Endothelial cell of umbilical vein (primary cell): ENCODE measurements around the gene NUP160. TPM values are rescaled to one million over a fixed set of nuclear protein-coding genes. Genes with fewer than 3 reads are reported as not detected.
"Not testable (repeated sequence)": the region's sequence is repeated elsewhere in the genome, so short reads cannot be mapped to it uniquely, and the experiment has no call there.

ENCODE experiments used
- BruUV-seq: library from RNA; stranded (reverse); fragments of 400-500 nt; replicated peaks from 2 replicates; lab custom pipeline; 2021; lab: Mats Ljungman, UMichigan
- CTCF ChIA-PET: fragments of 300-600, 350-600 bp; sonication (Branson Sonifier 250); formaldehyde crosslinking; loops from one replicate; lab custom pipeline; 2021; ENCODE audit warnings: antibody characterized with exemption, inconsistent platforms; lab: Charles Lee
- POLR2A ChIA-PET: fragments of 300-600, 350-600 bp; sonication (Branson Sonifier 250); formaldehyde crosslinking; loops from one replicate; lab custom pipeline; 2021; ENCODE audit warnings: antibody characterized with exemption, inconsistent platforms; lab: Charles Lee
- DNase-seq: peaks from one replicate; pipeline ENCODE4 v3.0.0-alpha.2; 2011; ENCODE audit warnings: low read depth, low spot score
- FAIRE-seq: peaks from 2 replicates; lab custom pipeline; 2011; peaks lifted over from hg19 to GRCh38; lab: Jason Lieb, UNC
- H2AFZ ChIP-seq: 2 replicates; pipeline ENCODE4 v1.6.0; 2012; ENCODE audit warnings: low read depth, low read length, control low read depth, inconsistent platforms
- H3K27ac ChIP-seq: 2 replicates; pipeline ENCODE4 v1.5.1; 2011; ENCODE audit warnings: low read depth, mild to moderate bottlenecking, control low read depth, low read length, moderate library complexity; ENCODE audit not compliant: insufficient read depth
- H3K27me3 ChIP-seq, 2 experiments: 2 replicates each; pipeline versions ENCODE4 v1.6.0 to v1.6.1; 2011; ENCODE audit warnings: low read length in 2 of 2, mixed read lengths in 1 of 2; ENCODE audit not compliant: control insufficient read depth in 2 of 2, insufficient read depth in 2 of 2
- H3K36me3 ChIP-seq, 2 experiments: 2 replicates in 1 of 2; 3 replicates in 1 of 2; pipeline ENCODE4 v1.5.1; 2011; ENCODE audit warnings: low read length in 2 of 2, mild to moderate bottlenecking in 1 of 2, moderate library complexity in 1 of 2; ENCODE audit not compliant: control insufficient read depth in 2 of 2, insufficient read depth in 2 of 2; ENCODE audit errors: extremely low read depth in 1 of 2
- H3K4me1 ChIP-seq: 3 replicates; pipeline ENCODE4 v1.5.1; 2011; ENCODE audit warnings: mild to moderate bottlenecking, low read length; ENCODE audit not compliant: control insufficient read depth, insufficient read depth; ENCODE audit errors: extremely low read depth
- H3K4me2 ChIP-seq: 2 replicates; pipeline ENCODE4 v1.6.1; 2011; ENCODE audit warnings: low read length, control low read depth, mixed read lengths; ENCODE audit not compliant: insufficient read depth
- H3K4me3 ChIP-seq, 3 experiments: fragments of 200-600 bp in 1 of 3; sonication (generic), shearing (Covaris generic) in 1 of 3; replicated peaks in 1 of 3; 2 replicates each; pipeline ENCODE4 v1.5.1; 2011 to 2016; ENCODE audit warnings: control low read depth in 3 of 3, low read length in 3 of 3, mild to moderate bottlenecking in 2 of 3, inconsistent platforms in 1 of 3, low read depth in 1 of 3, moderate library complexity in 1 of 3; ENCODE audit not compliant: insufficient read depth in 1 of 3
- H3K79me2 ChIP-seq: 2 replicates; pipeline ENCODE4 v1.6.0; 2012; ENCODE audit warnings: low read length, inconsistent platforms; ENCODE audit not compliant: control insufficient read depth, insufficient read depth
- H3K9ac ChIP-seq: replicated peaks from 2 replicates; pipeline ENCODE3; 2011; ENCODE audit warnings: low read length, control low read depth; ENCODE audit not compliant: insufficient read depth; ENCODE audit errors: extremely low read depth
- H3K9me1 ChIP-seq: replicated peaks from 3 replicates; pipeline ENCODE4 v1.6.0; 2011; ENCODE audit warnings: mild to moderate bottlenecking, low read length; ENCODE audit not compliant: control insufficient read depth, insufficient read depth; ENCODE audit errors: extremely low read depth
- H3K9me3 ChIP-seq: replicated peaks from 2 replicates; pipeline ENCODE4 v1.5.1; 2012; ENCODE audit warnings: low read length, inconsistent platforms; ENCODE audit not compliant: control insufficient read depth, insufficient read depth
- H4K20me1 ChIP-seq: replicated peaks from 2 replicates; pipeline ENCODE3; 2011; ENCODE audit warnings: mild to moderate bottlenecking, low read length; ENCODE audit not compliant: control insufficient read depth, insufficient read depth; ENCODE audit errors: extremely low read depth
- EZH2 ChIP-seq: IDR thresholded peaks from 2 replicates; pipeline ENCODE4 v1.6.1; 2012; ENCODE audit warnings: borderline replicate concordance, low read depth, mild to moderate bottlenecking, moderate library complexity, low read length, inconsistent platforms; ENCODE audit not compliant: severe bottlenecking
- FOS ChIP-seq: IDR thresholded peaks from 2 replicates; pipeline ENCODE4 v1.6.1; 2011; ENCODE audit warnings: mild to moderate bottlenecking, low read length, moderate library complexity, borderline replicate concordance; ENCODE audit not compliant: insufficient read depth
- GATA2 ChIP-seq: IDR thresholded peaks from 2 replicates; pipeline ENCODE4 v1.7.0; 2011; ENCODE audit warnings: low read depth, mild to moderate bottlenecking, moderate library complexity, mixed read lengths, low read length; ENCODE audit not compliant: insufficient read length, insufficient read depth
- MAX ChIP-seq: IDR thresholded peaks from 2 replicates; pipeline ENCODE4 v1.6.1; 2011; ENCODE audit not compliant: insufficient read depth, insufficient read length
- MYC ChIP-seq: IDR thresholded peaks from one replicate; pipeline ENCODE4 v1.6.1; 2011; ENCODE audit warnings: mild to moderate bottlenecking, low read depth, low read length
- POLR2A ChIP-seq: IDR thresholded peaks from 2 replicates; pipeline ENCODE4 v1.6.1; 2012; ENCODE audit warnings: low read depth, mild to moderate bottlenecking, control low read depth, low read length
- POLR2AphosphoS5 ChIP-seq: IDR thresholded peaks from 2 replicates; pipeline ENCODE4 v1.6.1; 2012; ENCODE audit warnings: low read depth, mild to moderate bottlenecking, control low read depth, low read length, moderate library complexity; ENCODE audit not compliant: insufficient read depth
- dilution Hi-C: fragments of 300-500 bp; cut with MboI; formaldehyde crosslinking; loops from one replicate; pipeline ENCODE4 v1.15.0; 2019; ENCODE audit warnings: low sequenced_read_pairs; ENCODE audit not compliant: extremely low pct_ligation_motif_present
- intact Hi-C: fragments of 100-400 bp; cut with micrococcal nuclease; formaldehyde crosslinking; loops from one replicate; pipeline ENCODE4 v1.10.0; 2022
- polyA plus RNA-seq, 4 experiments: library from polyadenylated mRNA; depleted of rRNA in 3 of 4; stranded (reverse) in 3 of 4; unstranded in 1 of 4; fragments of >200 nt; gene quantifications; 2 replicates each; pipeline versions ENCODE4 v1.2.1 to v1.2.3, GENCODE V29; 2011 to 2012; ENCODE audit warnings: missing spikeins in 1 of 4
- total RNA-seq: library from RNA; stranded (reverse); gene quantifications from 2 replicates; pipeline ENCODE4 v1.2.3, GENCODE V29; 2021

The NUP160 gene
- total and polyA plus RNA-seq, 2 donors (not counting 3 experiments of a cell fraction or from before 2014, with no cell fraction given), result 15.4 to 39.6 TPM

DNA sequence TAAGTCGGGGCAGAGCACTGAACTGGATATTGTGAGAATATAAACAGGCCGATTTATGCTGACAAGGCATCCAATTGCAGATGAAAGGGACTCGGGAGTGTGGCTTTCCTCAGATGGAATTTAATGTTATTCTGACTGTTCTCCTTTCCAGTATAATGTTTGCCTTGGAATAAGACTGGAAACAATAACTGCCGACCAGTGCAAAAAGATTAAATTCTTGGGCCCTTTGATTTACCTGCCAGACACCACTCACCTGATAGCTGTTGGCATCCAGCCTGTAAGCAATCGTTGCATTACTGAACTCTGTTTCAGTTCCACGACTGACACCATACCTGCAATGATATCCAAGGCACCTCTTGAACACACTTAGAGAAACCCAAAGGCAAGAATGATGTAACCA lies 10.9 kb downstream of the NUP160 start:
- FAIRE-seq, result no peak
- Histone ChIP-seq H3K9me1 (no peaks in the 10 kb centered on the region), H3K27me3 (no peaks in the 10 kb centered on the region), H3K4me3 (no peak overlapping the region), H4K20me1 (no peaks in the 10 kb centered on the region), H3K9me3 (no peaks in the 10 kb centered on the region), H3K36me3 (peaks cover 18 to 19% of the 10 kb centered on the region in 2 experiments), H3K27ac (no peak overlapping the region), H3K9ac (no peak overlapping the region), H3K4me1 (peaks cover 2% of the 10 kb centered on the region), H2AFZ (no peak overlapping the region), H3K4me2 (no peak overlapping the region), H3K79me2 (peaks cover 4% of the 10 kb centered on the region)
- TF ChIP-seq FOS, result no peak
- TF ChIP-seq GATA2, result no peak
- no peak for TF ChIP-seq POLR2A
- TF ChIP-seq MAX, result no peak
- no peak for TF ChIP-seq MYC
- no peak for TF ChIP-seq EZH2
- no peak for TF ChIP-seq POLR2AphosphoS5
- no peak for DNase-seq
- no TSS peak for BruUV-seq
- CTCF ChIA-PET, result no interaction called here
- intact Hi-C loops (no loop called here), dilution Hi-C loops (no loop called here)
- POLR2A ChIA-PET, result no interaction called here

DNA sequence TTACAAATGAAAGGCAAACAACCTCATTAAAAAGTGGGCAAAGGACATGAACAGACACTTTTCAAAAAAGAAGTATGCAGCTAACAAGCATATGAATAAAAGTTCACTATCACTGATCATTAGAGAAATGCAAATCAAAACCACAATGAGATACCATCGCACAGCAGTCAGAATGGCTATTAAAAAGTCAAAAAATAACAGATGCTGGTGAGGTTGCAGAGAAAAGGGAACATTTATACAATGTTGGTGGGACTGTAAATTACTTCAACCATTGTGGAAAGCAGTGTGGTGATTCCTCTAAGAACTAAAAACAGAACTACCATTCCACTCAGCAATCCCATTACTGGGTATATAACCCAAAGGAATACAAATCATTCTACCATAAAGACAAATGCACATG lies 18.1 kb downstream of the NUP160 start:
- H3K9me1 ChIP-seq, H3K4me1 ChIP-seq, dilution Hi-C loops, intact Hi-C loops, H3K9ac ChIP-seq, H3K27ac ChIP-seq, H3K36me3 ChIP-seq, POLR2A ChIA-PET, H3K4me2 ChIP-seq, H4K20me1 ChIP-seq, H3K27me3 ChIP-seq, DNase-seq, H2AFZ ChIP-seq, H3K9me3 ChIP-seq, CTCF ChIA-PET, H3K4me3 ChIP-seq, FAIRE-seq, BruUV-seq: not testable (repeated sequence)
- H3K79me2 ChIP-seq, result peaks cover 39% of the 10 kb centered on the region
